GM23248 (cell line): ENCODE data around the gene INO80D.

Experiments used
- EZH2 ChIP-seq: fragments of 200-600 bp; sonication (generic); IDR thresholded peaks from 2 replicates; pipeline ENCODE4 v1.6.1; 2018; ENCODE audit warnings: antibody characterized with exemption, mild to moderate bottlenecking; ENCODE audit not compliant: insufficient read depth, poor library complexity, severe bottlenecking
- EZH2phosphoT487 ChIP-seq: fragments of 200-600 bp; sonication (generic); IDR thresholded peaks from 2 replicates; pipeline ENCODE4 v1.6.1; 2018; ENCODE audit warnings: antibody characterized with exemption, moderate library complexity, mild to moderate bottlenecking, low read depth; ENCODE audit not compliant: insufficient read depth

DNA sequence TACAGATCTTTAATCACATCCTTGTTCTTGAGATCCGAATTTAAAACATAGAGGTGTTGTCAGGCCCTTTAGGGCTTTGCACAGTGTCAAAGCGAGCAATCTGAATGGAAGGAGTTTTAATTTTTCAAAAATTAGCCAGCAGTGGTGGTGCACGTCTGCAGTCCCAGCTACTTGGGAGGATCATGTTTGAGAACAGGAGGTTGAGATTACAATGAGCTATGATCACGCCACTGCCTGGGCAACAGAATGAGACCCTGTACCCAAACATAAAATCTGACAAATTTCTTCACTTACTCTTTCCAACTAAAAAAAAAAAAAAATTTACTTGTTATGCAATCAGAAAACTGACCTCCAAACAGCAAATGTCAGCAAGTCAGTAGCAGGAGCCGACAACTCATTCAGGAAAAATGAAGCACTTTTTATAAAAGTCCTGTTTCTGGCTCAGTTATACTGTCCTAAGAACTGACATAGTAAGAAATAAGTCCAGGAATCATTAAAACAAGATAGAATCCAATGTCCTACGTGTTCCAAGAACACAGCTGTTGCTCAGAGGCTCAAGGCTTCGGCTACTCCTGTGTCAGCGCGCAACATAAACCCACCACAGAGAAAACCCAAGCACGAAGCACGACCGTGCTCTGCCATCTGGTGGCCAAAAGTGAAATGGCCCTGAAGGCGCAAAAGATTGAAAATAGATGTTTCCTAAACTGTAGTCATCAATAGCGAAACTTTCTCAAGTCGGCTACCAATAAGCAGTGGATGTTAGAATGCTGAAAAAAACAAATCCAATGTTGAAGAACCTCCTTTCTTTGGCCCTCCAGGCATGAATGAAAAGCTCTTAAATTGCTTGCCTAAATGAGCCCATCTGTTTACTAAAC lies 138.1 kb downstream of the INO80D start:
- TF ChIP-seq EZH2 (no peak), EZH2phosphoT487 (no peak)
